HPDE6-E6E7 (cell line): ENCODE data around the gene NMNAT2.

ENCODE experiments used
- DNase-seq: peaks from one replicate; pipeline ENCODE4 v3.0.0; 2011; ENCODE audit warnings: missing footprints; ENCODE audit errors: extremely low spot score

The NMNAT2 gene

DNA sequence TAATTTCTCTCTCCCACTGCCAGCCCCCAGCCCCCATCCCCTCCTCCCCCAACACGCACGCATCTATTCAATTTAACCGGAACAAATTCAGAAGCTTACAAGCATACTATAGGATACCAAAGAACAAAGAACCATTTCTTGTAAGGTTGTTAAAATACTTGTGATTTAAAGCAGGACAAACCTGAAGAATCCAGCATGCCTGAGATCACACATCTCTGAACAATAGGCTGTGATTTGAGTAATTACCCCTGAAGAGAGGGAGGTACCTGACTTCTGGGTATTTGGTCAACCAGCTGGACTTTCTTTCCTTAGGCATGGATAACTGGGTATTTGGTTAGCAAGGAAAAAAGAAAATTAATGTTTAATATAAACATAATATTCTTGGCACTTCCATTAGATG is 105.1 kb downstream of the NMNAT2 start:
- no peak for DNase-seq

DNA sequence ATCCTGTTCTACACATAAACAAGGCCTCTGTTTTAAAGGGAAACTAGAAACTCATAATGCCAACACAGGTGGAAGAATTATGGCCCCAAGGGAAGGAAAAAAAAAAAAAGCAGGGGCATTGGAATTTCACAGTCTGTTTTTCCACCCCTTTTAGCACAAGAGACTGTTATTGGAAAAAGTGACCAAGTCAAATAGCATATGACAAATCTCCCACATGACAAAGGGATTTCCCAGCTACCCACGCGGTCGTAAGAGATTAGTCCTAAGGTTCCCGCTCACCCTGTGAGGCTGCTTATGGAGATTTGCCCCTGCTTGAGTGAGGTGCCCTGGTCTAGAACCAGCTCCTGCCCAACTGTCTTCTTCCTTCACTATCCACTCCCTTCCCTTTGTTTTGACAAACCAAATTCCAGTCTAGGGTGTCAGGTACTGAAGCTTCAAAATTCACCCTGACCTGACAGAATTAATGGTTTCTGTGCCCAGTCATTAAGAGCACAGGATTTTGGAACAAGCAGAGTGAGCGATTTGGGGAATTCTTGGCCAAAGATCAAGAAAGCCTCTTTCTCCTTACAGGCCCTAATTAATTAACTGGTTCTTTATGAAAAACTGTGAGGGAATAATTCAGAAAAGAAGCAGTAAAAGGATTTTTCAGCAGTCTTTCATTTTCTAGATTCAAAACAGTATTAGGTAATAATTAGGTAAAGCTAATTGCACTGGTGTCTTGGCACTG is 107.3 kb downstream of the NMNAT2 start:
- DNase-seq = no peak

DNA sequence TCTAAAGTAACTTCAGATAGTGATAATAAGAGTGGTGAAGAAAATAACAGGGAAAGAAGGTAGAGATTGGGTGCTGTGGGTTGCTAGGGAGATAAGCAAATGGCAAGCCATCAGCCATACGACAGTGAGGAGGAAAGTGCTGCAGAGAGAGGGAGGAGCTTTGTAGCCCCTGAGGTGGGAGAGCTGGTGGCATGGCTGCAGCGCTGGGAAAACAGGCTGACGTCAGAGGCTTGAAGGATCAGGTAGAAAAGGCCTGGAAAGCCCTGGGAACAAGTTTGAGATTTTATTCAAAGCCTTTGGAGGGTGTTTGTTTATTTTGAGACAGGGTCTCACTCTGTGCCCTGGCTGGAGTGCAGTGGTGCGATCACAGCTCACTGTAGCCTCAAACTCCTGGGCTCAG is 109.5 kb downstream of the NMNAT2 start:
- no peak for DNase-seq

GRCh38 chr1:183306317-183307042 is 111.7 kb downstream of the NMNAT2 start:
- DNase-seq = no peak

DNA sequence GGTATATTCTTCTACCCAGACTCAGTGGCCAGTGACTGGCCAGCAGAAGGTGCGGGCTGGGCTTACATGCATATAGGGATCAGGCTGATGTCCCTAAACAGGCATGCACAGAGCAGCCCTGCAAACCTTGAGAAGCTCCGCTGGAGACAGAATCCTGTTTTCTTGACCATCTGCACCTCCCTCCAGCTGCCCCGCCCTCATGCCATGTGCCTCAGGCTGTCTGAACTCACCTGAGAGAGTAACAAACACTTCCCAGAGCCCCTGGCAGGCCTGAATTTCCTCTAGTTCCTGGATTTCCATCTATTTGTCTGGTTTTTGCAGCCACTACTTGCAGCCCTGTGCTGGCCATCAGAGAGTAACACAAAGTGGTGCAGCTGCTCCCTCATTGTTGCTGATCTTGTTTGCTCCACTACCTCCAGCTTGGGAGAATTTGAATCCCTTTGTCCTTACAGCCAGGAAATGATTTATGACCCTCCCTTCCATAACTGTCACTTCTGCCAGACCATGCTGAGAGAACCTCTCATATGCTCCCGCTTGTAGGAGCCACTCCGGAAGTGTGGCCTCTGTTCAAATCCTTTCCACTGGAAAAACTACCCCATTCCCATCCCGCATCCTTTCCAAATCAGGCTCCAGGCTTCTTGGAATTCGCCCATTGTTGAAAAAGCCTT is 113.6 kb downstream of the NMNAT2 start:
- DNase-seq = no peak

- no peak for DNase-seq
Measured at GRCh38 chr1:183303901-183304300, 114.3 kb downstream of the NMNAT2 start.

- no peak for DNase-seq
Measured at GRCh38 chr1:183303323-183303645, 114.9 kb downstream of the NMNAT2 start.

DNA sequence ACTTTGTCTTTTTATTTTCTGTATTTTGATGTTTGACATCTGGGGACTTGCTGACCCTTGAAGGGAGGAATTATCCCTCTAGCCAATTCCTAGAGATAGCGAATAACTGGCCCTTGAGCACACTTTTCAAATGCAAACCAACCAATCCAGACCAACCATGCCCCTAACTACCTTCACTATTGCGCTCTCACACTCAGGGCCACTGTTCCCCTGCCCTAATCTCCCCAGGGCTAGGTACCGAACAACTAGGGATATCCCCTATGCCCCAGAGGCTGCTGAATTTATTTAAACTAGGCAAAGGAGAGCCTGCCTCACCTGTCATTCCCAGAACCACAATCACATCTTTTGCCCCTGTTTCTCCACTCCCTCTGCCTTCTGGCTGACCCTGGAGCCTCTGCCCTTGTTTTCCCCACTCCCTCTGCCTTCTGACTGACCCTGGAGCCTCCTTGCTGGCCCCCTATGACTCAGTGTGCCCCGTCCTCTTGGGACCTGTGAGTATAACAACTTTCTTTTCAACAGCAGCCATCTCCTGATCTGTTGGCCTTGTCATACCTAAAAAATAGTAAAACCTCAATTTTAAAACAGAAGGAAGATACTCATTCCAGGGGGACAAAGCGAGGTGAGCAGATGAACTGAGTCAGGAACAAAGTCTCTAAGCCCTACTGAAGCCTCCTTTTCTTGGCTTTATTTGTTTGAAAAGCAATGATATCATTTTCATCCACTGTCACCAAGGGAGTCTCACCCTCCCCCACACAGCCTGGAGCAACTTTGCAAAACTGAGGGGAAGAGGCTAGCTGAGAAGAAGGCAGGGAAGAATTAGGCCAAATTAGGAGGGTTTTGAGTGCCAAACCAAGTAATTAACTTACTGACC is 115.5 kb downstream of the NMNAT2 start:
- DNase-seq = no peak

DNA sequence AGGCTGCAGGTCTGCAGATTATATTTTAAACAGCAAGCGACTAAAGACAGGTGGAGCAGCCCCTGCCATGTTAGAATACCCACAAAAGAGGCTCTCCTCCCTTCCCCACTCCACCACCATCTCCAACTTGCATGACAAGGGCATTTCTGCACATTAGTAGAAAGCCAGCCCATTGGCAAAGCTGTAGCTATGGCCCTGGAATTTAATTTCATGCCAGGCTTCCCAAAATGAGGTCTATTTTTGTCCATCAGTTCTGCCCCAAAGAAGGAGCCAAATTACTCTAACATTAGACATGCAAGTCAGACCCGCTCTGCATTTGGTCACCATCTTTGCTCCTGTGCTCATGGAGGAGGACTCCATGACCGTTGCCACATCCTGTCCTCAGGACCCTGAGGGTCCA is 116.9 kb downstream of the NMNAT2 start:
- no peak for DNase-seq

- DNase-seq = no peak
Measured at GRCh38 chr1:183300828-183301227, 117.4 kb downstream of the NMNAT2 start.

DNA sequence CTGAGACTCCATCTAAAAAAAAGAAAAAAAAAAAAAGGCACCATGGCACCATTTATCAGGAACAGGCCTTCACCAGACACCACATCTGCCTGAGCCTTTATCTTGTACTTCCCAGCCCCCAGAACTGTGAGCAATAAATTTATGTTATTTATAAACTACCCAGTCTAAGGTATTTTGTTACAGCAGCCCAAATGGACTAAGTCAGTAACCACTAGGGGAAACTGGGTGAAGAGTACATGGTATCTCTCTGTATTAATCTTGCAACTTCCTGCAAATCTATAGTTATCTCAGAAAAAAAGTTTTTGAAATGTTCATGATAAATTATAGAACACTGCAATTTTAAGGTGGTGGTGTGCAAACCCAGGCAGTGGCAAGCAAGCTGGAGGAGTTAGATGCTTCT is 117.8 kb downstream of the NMNAT2 start:
- DNase-seq = no peak

- no peak for DNase-seq
Measured at GRCh38 chr1:183296782-183297181, 121.4 kb downstream of the NMNAT2 start.

GRCh38 chr1:183295521-183295920 is 122.7 kb downstream of the NMNAT2 start:
- no peak for DNase-seq

DNA sequence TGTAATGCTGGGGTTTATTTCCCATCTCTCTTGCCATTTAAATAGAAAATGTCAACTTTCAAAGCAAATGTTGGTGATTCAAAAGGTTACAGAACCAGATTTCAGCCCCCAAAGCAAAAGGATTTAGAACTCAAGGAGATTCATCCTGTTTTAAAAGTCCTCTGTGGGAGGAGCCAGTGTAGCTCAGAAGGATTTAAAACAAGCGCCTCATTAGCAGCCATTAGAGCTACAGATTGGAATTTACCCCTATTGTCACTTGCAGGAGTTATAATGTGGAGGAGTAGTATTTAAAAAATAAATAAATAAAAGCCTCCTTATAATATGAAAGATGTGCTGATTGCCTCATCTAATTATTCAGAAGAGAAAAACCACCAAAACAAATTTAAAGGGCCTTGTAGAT is 124.3 kb downstream of the NMNAT2 start:
- no peak for DNase-seq

- DNase-seq = no peak
Measured at GRCh38 chr1:183293241-183293640, 124.9 kb downstream of the NMNAT2 start.

DNA sequence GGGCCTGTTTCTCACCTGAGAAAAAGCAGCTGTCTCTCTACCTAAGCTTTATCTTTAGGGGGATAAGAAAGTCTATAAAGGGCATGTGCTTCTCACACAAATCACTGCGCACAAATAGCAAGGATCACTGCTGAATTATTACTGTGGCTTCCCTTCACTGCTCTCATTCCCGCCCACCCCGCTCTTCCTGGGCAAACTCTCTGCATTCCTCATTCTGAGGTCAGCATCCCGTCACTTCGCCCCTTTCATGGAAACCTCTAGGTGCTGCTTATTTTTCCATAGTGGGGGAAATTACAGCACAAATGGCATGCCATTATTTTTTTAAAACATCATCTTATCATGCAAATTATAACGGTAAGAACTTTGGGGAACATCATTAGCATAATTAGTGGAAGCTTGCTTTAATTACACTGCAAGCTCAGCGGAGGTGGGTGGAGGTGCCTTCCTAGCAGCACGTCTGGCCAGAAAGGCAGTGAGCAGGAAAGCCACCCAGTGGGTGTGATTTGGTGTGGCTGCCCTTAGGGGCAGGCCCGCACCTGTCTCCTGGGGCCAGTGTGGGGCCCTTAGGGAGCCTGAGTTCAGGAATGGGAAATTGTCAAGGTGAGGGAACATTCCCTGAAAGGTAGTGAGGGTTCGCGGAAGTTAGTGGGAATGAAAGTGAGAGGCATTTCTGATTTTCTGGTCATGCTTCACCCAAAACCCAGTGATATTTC is 126.2 kb downstream of the NMNAT2 start:
- no peak for DNase-seq

- DNase-seq = no peak
Measured at GRCh38 chr1:183291216-183291762, 126.9 kb downstream of the NMNAT2 start.

- DNase-seq = no peak
Measured at GRCh38 chr1:183290628-183291027, 127.6 kb downstream of the NMNAT2 start.

DNA sequence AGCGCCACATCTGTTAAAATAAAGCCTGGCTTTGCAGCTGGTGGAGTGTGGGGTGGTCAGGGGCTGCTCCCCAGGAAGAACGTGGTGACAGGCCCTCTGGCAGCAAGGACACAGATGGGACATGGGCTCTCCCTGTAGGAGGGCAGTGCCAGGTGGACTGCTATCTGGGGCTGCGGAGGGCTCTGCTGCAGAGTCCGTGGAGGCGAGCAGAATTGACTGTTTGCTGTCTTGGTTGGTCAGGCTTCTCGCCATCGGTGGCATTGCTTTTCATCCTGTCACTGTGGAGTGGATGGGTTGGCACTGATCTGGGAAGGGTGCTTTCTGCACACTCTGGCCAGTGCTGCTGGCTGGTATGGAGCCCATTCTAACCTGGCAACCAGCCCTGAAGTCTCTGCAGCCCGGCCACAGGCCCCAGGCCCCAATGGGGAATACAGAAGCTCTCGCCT is 129.1 kb downstream of the NMNAT2 start:
- DNase-seq = no peak

GRCh38 chr1:183288583-183288982 is 129.6 kb downstream of the NMNAT2 start:
- DNase-seq = no peak

DNA sequence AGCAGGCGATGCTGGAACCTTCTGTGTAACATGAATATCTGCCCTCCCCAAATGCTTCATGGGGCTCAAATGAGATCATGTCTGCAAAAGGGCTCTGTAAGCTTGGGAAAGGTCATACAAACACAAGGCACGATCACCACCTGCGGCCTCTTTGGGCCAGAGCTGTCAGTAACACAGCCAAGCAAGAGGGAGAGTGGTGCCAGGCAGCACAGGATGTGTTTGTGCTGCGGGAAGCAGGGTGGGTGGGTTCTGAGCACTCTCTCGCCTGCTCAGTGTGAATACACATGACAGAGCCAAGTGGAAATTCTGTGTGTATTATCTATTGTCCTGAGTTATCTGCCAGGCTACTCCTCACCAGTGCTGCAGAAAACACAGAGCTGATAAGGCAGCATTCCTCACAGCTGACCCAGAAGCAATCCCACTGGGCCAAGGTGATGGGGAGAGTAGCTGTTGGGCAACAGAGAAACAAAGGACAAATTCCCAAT is 130.9 kb downstream of the NMNAT2 start:
- DNase-seq = no peak
